HG03039 (cell line): ENCODE data around the gene ELOVL5.
A peak's percentile ranks its signal among the peaks of the same experiment; 100 is the strongest.
"Not testable (repeated sequence)": the region's sequence is repeated elsewhere in the genome, so short reads cannot be mapped to it uniquely, and the experiment has no call there.

Experiments
- ATAC-seq: cut with Tn5 transposase; IDR thresholded peaks from one replicate; pipeline ENCODE4 v1.9.1; 2021; ENCODE audit warnings: mild to moderate bottlenecking, moderate library complexity; ENCODE audit not compliant: unreplicated experiment

Gene ELOVL5

DNA sequence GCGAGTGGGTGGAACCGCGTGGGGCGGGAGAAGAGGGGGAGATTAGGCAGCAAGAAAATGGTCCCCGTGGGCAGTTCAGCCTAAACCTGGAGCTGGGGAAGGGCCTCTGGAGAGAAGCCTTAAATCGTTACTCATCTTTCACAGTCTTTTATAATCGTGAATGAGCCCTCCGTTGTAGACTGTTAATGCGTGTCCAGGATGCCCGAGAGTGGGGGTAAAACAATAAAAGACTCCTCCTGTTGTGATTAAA is 11.0 kb upstream of the ELOVL5 start:
- ATAC-seq: no peak

DNA sequence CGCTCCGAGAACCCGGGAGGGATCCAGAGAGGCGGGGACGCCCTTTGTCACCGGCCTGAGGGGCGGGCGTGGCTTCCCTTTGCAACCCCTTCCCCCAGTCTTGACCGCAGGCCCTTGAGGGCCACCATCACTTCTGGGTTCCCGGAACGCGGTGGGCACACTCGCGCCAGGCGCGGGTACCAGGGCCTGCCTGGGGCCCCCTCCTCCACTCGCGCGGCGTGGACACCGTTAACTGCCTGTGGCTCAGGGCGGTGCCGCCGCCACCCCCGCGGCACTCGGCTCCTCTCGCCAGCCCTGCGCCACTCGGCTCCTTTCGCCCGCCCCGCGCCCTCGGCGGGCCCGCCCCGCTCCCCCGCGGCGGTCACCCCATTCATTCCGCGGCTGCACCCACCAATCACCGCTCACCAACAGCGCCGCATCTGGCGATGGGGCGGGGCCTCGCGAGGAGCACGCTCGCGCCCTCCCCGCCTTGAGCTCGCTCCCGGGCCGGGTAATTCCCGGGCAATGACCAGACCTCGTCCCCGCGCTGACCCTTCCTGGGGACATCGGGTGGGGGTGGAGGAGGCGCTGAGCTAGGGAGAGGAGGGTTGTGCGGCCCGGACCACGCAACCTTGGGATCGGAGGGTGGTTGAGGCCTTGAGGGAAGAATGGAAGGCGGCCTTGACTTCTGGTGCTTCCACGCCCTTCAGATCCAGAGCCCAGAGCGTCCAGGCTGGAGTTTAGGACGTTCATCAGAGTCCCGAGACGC is 10.5 kb upstream of the ELOVL5 start:
- peak; percentile 98 for ATAC-seq

DNA sequence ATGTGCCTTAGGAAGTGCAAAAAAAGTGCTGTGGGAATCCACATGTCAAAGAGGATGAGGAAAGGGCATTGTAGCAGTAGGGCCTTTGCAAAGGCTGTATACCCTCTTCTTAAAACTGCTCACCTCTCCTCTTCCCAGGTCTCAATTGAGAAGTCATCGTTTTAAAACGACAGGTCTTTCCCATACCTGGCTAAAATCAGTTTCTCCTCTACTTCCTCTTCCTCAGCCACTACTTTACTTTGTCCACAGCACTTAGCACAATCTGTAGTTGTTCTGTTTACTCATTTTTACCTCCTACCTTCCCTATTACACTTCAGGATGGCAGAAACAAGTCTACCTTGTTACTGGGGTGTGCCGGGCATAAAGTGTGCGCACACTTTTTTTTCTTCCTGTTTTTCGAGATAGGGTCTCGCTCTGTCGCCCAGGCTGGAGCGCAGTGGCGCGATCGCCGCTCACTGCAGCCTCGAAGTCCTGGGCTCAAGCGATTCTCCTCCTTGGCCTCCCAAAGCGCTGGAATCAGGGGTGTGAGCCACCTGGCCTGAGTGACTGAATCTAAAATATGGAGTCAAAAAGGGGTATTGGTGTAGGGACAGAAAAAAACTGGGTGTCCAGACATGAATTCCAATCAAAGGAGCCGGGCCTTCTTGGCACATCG is 9.8 kb upstream of the ELOVL5 start:
- peak; percentile 1 for ATAC-seq

DNA sequence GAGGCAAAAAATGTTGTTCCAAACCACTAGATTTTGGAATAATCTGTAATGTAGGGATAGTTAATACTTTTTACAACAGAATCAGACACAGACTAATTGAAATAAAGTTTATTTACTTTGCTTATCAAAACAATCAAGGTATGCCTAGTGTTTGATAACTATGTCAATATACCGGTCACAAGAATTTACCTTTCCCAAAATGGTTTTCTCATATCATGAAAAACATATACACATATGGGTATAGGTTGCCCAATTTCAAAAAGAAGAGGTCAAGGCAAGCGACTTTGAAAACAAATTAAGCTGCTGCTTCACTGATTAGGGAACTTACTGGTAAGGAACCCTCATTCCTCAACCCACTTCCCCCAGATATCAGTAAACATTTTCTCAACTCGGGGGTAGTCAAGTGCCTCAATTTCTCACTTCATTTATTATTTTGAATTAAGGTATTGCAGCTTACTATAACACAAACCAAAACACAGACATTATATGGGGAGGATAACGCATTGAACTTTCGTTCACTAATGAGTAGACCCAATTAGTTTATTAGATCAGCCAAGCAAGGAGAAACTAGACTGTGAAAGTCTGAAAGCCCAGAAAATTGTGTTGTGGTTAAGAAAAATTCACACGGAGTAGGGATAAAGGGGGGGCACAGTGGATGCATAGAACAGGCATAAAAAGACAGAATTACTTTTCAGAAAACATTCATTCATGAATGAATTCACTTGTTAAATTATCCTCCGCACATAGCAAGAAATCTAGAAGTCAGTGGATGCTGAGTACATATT is 9.0 kb upstream of the ELOVL5 start:
- ATAC-seq: no peak

DNA sequence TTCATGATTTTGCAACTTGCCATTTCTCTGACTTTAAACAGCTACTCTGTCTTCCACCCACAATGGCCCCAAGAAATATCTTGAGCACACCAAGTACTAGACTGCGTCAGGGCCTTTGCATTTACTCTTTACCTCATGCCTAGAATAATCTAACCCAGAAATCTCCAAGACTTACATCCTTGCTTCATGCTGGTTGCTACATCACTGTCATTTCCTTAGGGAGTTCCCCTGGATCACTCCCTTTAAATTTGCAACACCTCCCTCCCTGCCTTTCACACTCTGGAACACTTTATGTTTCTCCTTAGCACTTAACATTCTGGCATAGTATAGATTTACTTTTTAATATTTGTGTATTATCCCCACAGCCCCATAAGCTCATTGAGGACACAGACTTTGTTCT is 4.9 kb upstream of the ELOVL5 start:
- ATAC-seq: no peak

DNA sequence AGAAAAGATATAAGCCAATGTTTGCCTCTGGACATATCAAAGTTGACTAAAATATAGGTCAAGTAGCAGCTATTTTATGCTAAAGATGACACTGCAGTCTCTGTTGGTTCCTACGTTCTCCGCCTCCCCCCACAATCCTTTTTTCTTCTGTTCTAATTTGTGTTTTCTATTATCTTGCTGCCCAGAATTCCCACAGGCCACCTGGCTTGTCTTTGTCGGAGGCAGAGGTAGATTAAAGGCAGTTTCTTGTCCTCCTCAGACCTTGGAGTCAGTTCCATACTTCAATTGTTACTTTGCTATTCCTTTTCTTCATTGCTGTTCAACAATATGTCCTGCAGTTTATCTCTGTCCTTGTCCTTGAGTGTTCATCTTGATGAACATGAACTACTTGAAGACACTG is 3.6 kb upstream of the ELOVL5 start:
- no peak for ATAC-seq

DNA sequence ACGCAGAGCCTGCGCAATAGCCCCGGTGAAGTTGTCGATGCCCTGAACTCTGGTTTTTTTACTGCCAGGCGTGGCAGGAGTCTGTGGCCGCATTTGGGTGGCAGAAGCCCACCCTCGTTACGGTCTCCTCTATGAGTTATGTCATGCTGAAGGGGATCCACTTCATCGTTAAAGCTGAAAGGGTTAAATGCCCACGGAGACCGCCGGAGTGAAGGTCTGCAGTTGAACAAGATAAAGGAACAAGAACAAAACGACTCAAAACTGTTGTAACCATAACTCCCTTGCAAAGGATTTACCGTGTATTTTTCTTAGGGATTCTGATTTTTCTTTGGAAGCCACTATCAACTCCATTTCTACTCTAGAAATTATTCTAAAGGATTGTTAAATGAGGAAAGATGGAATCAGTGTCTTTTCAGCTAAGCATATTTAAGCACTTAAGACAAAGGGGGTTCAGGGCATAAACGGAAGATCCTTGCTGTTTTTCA is 501 bp upstream of the ELOVL5 start:
- no peak for ATAC-seq

DNA sequence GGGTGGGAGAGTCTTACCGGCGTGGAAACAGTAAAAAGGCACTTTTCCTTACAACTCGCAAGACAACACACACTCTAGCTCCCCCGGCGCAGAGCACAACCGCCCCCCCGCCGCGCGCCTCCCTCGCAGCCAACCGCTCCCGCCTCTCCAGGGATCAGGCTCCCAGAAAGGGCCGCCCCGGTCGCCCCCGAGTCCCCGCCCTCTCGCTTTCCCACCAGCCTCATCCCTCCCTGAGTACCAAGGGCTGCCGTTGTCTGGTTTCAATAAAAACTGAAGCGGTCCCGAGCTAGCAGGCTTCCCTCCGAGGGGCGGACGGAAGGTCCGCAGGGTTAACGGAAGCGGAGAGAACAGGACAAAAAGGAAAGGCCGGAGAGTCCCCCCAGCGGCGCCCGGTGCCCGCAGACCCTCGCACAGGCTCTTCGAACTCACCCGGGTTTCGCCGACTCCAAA is 804 bp downstream of the ELOVL5 start:
- peak; percentile 14 for ATAC-seq

DNA sequence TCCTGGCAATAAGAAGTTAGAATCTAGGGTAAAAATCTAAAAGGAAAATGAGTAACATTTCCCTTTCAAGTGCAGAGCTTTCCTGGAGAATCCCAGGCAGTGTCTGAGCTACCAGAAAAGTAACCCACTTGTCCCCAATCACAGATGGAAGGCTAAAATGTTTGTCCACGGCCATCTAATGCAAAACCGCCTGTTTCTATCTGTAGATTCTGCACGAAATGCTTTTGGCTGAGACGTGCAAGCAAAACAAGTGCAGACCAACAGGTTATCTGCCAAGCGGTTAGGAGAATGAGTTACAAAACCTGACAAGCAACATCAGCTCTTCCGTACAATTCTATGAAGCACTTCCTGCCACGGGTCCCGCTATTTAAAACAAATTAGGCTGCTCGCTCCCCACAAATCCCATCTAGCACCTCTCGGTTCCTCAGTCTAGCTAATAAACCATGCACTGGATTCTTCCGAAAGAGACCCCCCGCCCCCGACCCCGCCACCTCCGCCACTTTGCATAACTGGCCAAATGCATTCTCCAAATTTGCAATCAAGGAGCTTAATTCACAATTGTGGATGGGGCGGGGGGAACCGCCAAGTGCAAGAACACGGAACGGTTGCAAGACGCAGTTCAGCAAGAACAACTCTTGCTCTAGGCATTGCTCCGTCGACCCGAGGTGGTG is 1.4 kb downstream of the ELOVL5 start:
- ATAC-seq: peak; percentile 1

DNA sequence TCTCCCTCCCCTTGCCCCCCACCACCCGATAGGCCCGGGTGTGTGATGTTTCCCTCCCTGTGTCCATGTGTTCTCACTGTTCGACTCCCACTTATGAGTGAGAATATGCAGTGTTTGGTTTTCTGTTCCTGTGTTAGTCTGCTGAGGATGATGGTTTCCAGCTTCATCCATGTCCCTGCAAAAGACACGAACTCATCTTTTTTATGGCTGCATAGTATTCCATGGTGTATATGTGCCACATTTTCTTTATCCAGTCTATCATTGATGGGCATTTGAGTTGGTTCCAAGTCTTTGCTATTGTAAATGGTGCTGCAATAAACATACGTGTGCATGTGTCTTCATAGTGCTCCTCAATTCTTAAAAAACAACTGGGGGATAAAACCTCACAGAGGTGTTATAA is 2.7 kb downstream of the ELOVL5 start:
- not testable (repeated sequence) for ATAC-seq

DNA sequence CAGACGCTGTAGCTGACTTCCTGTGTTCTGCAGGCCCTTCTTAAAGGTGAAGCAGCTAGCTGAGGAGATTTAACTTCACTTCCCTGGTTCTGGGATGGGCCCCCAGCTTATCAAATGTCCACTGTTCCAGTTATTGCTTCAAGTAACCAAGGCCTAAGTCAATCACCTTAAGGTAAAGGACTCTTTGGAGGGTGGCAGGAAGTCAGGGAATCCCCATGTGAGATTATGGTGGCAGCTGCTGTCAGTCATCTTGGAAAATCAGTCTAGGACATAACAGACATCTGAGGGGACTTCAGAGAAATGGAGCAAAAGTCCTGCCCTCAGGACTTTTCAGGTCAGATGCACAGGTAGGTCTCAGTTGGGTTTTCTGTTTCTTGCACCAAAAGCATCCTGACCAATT is 3.8 kb downstream of the ELOVL5 start:
- ATAC-seq: no peak

DNA sequence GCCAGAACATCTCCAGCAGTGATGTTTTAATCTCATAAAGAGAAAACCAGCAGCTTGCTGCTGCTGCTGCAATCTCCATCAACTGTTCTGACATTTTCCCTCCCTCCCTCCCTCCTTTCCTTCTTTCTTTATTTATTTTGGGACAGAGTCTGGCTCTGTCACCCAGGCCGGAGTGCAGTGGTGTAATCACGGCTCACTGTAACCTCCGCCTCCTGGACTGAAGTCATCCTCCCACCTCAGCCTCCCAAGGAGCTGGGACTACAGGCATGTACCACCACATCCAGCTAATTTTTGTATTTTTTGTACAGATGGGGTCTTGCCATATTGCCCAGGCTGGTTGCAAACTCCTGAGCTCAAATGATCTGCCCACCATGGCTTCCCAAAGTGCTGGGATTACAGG is 5.7 kb downstream of the ELOVL5 start:
- no peak for ATAC-seq

DNA sequence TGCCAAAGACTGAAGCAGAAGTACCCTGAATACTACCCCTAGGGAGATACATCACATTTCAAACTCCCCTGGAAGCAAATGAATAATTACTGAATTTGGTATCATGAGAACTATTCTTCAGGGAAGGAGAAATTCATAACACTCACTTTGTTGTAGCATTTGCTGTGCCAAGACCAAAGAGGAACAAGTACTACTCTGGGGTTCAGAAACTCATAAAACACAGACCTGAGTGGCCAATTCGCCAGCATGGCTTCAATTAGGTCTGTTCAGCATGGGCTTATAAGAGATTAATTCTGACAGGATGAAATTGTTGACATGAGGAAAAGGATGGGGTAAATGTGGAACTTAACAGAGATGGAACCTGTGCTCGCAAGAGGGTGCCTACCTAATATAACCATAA is 6.5 kb downstream of the ELOVL5 start:
- no peak for ATAC-seq

DNA sequence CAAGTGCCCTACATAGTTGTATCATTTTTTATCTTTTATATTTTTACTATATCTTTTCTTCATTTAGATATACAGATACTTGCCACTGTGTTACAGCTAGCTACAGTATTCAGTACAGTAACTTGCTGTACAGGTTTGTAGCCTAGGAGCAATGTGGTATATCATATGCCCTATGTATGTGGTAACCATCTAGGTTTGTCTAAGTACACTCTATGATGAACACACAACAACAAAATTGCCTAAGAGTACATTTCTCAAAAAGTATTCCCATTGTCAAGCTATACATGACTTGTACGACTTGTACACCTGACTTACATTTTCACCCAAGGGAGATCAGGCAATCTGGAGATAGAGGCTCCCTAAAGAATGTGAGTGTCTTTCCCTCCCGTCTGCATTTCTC is 8.2 kb downstream of the ELOVL5 start:
- no peak for ATAC-seq

DNA sequence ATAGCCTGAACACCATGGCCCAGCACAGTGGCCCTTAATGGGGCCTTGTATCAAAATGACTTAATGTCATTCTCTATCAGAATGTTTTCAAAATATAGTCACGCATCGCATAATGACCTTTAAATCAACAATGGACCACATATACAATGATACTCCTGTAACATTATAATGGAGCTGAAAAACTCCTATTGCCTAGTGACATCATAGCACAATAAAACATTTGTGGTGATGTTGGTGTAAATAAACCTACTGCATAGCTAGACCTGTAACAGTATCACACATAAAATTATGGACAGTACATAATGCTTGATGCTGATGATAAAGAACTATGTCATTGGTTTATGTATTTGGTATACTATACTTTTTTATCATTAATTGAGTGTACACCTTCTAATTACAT is 9.3 kb downstream of the ELOVL5 start:
- ATAC-seq: no peak

DNA sequence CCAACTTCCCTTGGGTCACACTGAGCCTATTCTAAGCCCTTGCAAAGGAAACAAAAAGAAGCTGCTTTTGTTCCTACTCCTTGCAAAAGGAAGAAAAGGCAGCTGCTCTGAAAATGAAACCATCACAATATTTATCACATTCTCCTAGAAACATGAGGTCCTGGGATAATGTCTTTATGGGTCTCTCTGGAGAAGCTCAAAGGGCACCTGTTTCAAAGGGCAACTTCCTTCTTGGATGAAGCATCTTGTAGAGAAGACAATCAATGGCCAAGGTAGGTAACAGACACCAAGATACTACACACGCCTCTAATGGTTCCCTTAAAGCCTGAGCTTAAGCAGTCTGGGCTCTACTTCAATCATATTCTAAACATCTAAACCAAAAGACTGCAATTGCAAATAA is 10.4 kb downstream of the ELOVL5 start:
- no peak for ATAC-seq

DNA sequence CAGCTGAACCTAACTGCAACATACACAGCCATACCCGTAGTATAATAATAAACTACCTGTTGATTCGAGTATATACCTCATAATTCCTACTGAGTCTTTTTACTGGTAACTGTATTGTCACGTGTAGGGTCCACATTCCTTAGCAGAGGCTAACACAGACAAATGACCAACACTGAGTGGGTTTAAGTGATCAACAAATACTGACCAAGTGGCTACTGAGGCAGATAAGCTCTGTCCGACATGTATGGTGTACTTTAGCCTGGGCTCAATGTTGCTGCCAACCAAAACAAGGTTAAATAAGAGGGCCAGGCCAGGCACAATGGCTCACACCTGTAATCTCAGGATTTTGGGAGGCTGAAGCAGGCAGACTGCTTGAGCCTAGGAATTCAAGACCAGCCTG is 12.7 kb downstream of the ELOVL5 start:
- no peak for ATAC-seq

DNA sequence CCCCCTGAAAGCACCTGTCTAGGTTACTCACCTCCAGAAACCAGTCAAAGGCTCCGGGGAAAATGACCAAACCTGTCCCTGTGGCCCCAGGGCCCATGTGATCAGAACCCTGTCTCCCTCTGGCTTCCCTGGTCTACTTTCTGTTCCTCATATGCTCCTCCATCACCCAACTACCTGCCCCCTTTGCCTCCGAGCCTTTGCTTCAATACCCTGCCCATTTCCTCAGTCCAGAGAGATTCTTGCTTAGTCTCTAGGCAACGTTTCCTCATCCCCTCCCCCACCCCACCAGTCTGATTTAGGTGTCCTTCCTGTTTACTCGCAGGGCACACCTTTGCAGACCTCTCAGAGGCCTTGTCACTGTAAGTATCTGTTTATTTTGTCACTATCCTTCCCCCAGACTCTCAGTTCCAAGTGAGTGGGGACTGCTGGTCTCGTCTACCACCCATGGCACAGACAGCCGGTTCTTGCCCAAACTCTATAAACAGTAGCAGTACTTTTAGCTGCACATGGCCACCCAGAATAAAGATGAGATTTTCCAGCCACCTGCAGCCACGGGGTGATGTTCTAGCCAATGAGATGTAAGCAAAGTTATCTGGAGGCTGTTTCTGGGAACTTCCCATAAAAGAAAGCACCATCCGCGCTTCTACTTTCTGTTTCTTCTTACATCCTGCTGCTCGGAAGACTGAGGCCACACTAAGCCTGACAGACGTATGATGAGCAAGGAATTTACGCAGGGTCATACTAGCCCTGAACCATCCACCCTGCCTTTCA is 13.3 kb downstream of the ELOVL5 start:
- peak; percentile 76 for ATAC-seq

DNA sequence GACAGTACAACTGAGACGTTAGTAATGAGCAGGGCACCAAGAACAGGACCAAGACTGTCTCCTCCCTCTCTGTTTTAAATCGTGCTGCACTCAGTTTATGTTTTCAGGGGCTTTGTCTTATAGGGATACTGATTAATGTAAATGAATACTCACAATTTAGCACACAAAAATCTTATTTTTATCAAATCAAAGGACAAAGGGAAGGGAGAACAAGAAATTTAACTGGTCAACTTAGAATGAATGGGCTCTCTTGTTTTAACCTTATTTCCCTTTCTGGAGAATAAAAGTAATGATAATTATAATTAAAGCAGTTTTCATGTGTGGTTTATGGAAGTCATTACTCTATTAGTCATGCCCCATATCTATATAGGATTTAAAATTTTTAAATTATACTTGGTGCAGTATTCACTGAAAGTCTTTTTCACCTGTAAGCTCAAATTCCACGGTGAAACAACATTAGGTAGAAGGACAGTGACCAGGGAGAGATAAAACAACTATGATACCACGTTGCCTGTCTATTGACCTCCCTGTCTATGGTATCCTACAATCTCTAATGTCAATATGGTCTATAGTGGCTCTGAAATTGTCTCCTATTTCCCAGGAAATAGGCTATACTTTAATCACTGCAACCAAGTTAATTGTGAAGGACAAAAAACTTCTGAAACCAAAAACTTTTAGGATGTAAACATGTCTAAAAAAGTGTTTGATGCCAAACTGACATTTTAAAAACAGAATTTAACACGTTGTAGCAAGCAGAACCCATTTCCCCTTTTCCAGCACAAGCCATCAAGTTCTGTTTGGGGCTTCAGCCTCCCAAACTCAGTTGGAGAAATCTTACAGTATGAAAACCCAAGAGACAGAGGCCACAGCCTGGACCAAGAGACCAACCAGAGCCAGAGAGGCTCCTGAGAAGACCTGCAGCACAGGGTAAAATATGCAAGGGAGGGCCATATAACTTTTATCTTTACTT is 15.0 kb downstream of the ELOVL5 start:
- ATAC-seq: no peak

DNA sequence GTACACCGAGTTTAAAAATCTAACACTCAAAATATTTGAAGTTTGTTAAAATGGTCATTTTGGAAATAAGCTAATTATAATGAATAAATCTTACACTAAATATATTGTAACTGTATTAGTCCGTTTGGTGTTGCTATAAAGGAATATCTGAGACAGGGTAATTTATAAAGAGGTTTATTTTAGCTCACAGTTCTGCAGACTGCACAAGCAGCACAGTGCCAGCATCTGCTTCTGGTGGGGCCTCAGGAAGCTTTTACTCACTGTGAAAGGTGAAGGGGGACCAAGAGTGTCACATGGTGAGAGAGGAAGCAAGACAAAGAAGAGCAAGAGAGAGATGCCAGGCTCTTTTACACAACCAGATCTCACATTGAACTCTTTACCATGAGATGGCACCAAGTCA is 17.1 kb downstream of the ELOVL5 start:
- ATAC-seq: no peak
